ENCODE results near the gene S100A4.
A peak's percentile ranks its signal among the peaks of the same experiment; 100 is the strongest.

The S100A4 gene

GRCh38 chr1:153548722-153549688, 3.4 kb upstream of the S100A4 start, which contains the start of gene S100A3:
Gene S100A3 (minus strand): TSS chr1:153549258. CDS start chr1:153548485, 773 bp downstream.
- DNase-seq (ENCODE audit: low read depth in 2 of 2, low spot score in 1 of 2) = no peak

GRCh38 chr1:153547560-153548551, 2.2 kb upstream of the S100A4 start:
- no peak for DNase-seq (ENCODE audit: low read depth in 2 of 2, low spot score in 1 of 2)

DNA sequence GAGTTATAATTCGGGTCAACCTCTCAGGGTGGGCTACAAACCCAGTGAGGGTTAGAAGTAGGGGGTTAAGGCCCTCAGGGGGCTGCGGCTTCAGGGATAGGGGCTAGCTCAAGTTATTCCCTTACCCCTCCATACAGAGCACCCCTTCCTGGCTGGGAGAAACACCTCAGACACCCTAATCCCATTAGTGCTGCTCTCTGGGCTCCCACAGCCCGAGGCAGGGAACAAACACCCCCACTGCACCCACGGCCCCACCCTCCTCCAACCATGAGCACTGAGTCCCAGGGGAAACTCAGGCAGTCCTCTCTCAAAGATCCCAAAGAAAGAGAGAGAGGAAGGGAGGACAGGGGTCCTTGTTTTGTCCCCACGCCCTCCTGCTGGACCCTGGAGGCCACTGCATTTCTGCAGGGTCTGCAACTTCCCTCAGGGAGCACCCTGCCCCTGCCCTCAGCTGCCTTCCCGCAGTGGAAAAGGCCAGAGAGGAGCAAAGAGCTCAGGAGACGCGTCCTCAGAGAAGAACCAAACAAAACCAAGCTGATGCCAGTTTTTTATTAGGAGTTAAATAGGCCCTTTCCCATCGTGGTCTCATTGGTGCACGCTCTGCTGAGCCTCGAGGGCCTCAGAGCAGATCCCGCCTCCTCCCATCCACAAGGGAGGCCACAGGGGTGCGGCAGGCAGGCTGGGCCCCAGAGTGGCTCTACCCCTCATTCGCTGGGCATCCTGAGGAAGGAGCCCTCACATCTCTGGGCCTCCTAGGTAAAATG, 1.4 kb upstream of the S100A4 start:
- DNase-seq (ENCODE audit: low read depth in 2 of 2, low spot score in 1 of 2) = no peak

- no peak for DNase-seq (ENCODE audit: low read depth in 2 of 2, low spot score in 1 of 2)
These were observed 765 bp upstream of the S100A4 start for GRCh38 chr1:153546371-153546770.

GRCh38 chr1:153544453-153545066, 1.0 kb downstream of the S100A4 start:
- no peak for DNase-seq (ENCODE audit: low read depth in 2 of 2, low spot score in 1 of 2)

- DNase-seq (ENCODE audit: low read depth in 2 of 2, low spot score in 1 of 2) = no peak
These were observed 1.9 kb downstream of the S100A4 start for GRCh38 chr1:153543736-153544135.

- DNase-seq (ENCODE audit: low read depth in 2 of 2, low spot score in 1 of 2) = no peak
These were observed 2.5 kb downstream of the S100A4 start for GRCh38 chr1:153542956-153543711.

DNA sequence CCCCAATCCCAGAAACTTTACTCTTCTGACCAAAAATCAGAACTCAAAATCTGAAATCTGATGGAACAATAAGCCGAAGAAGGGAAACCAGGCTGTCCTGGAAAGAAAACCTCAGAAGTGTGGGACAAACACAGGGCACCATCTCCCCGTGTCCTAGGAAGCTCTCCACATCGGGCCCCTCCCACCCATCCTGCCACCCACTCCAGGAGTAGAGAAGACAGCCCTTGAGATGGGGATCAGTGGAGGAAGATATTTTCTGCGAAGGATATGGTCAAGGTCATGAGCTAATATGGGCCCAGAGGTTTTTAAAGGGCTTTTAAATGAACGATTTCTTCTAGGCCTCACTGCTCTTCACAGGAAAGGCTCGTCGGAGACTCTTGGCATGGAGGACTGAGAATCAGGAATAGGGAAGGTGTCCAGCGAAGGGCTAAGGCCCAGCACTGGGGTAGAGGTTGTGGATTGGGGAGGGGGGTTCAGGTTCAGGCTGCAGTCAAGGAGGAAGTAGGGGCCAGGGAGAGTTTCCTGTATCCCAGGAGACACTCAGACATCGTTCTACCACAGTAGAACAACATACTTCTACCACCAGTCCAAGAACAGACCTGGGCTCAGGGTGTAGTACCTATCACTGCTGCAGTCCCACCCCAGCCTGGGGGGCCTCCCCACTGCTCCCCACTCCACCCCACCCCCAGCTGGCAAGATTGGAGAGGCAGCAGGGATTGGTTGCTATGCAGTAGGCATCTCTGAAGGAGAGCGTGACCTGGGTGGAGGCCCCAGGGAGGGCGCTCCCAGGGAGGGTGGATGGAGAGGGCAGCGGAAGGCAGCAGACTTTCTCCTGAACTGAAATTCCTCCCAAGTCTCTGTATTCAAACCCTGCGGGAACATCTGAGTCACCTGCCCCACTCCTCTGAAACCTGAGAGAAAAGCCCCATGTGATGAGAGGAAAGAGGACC, 3.7 kb downstream of the S100A4 start:
- no peak for DNase-seq (ENCODE audit: low read depth in 2 of 2, low spot score in 1 of 2)

GRCh38 chr1:153540394-153541361, 4.9 kb downstream of the S100A4 start, which contains the start of gene S100A5:
Gene S100A5 (minus strand): TSS chr1:153540934. CDS start chr1:153540191, 743 bp downstream.
- DNase-seq (ENCODE audit: low read depth in 2 of 2, low spot score in 1 of 2) = no peak

- no peak for DNase-seq (ENCODE audit: low read depth in 2 of 2, low spot score in 1 of 2)
These were observed 6.1 kb downstream of the S100A4 start for GRCh38 chr1:153539395-153540093.

- no peak for DNase-seq (ENCODE audit: low read depth in 2 of 2, low spot score in 1 of 2)
These were observed 7.2 kb downstream of the S100A4 start for GRCh38 chr1:153538315-153538821.

- DNase-seq (ENCODE audit: low read depth in 2 of 2, low spot score in 1 of 2) = no peak
These were observed 8.3 kb downstream of the S100A4 start for GRCh38 chr1:153537376-153537730.

- no peak for DNase-seq (ENCODE audit: low read depth in 2 of 2, low spot score in 1 of 2)
These were observed 8.8 kb downstream of the S100A4 start for GRCh38 chr1:153536671-153537375.

- DNase-seq (ENCODE audit: low read depth in 2 of 2, low spot score in 1 of 2) = peak; percentile 55 to 72
These were observed 9.5 kb downstream of the S100A4 start for GRCh38 chr1:153536012-153536670.

All from stimulated activated CD8-positive, alpha-beta memory T cell treated with anti-CD3 and anti-CD28 coated beads, Interleukin-4, amount 100 ng/mL, for 1 hour (primary cell).